ENCODE measurements around the gene TUBGCP5. TPM values are rescaled to one million over a fixed set of nuclear protein-coding genes. Genes with fewer than 3 reads are reported as not detected.
"Not testable (repeated sequence)": the region's sequence is repeated elsewhere in the genome, so short reads cannot be mapped to it uniquely, and the experiment has no call there.

Gene TUBGCP5
- polyA plus RNA-seq, 1 donor from 2014 or later, result 23.3 TPM

DNA sequence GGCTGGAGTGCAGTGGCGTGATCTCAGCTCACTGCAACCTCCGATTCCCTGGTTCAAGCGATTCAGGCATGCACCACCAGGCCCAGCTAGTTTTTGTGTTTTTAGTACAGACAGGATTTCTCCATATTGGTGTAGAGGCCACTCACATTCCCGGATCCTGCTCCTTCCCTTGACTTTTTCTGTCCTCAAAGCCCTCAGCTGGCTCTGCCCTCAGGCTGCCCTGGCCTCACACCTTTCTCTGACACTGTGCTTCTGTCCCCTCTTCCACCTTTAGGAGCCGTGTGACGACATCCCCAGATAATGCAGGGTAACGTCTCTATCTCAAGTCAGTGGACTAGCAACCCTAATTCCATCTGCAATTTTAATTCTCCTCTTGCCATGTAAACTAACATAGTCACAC, 50.6 kb downstream of the TUBGCP5 start:
- no peak for TF ChIP-seq POLR2AphosphoS5 (IDR thresholded peaks at IDR 0.05)
- TF ChIP-seq TAF1 (IDR thresholded peaks at IDR 0.05; ENCODE audit: low read depth), result no peak
- no peak for TF ChIP-seq SMC3 (conservative IDR thresholded peaks at IDR 0.05; ENCODE audit: poor library complexity)
- TF ChIP-seq EZH2 (IDR thresholded peaks at IDR 0.05; ENCODE audit: borderline replicate concordance, insufficient read depth, low read length, poor library complexity, severe bottlenecking), result no peak
- TF ChIP-seq RAD21 (conservative IDR thresholded peaks at IDR 0.05), result no peak
- no peak for TF ChIP-seq EP300 (conservative IDR thresholded peaks at IDR 0.05; ENCODE audit: poor library complexity, severe bottlenecking)
- TF ChIP-seq, protein P1, sequence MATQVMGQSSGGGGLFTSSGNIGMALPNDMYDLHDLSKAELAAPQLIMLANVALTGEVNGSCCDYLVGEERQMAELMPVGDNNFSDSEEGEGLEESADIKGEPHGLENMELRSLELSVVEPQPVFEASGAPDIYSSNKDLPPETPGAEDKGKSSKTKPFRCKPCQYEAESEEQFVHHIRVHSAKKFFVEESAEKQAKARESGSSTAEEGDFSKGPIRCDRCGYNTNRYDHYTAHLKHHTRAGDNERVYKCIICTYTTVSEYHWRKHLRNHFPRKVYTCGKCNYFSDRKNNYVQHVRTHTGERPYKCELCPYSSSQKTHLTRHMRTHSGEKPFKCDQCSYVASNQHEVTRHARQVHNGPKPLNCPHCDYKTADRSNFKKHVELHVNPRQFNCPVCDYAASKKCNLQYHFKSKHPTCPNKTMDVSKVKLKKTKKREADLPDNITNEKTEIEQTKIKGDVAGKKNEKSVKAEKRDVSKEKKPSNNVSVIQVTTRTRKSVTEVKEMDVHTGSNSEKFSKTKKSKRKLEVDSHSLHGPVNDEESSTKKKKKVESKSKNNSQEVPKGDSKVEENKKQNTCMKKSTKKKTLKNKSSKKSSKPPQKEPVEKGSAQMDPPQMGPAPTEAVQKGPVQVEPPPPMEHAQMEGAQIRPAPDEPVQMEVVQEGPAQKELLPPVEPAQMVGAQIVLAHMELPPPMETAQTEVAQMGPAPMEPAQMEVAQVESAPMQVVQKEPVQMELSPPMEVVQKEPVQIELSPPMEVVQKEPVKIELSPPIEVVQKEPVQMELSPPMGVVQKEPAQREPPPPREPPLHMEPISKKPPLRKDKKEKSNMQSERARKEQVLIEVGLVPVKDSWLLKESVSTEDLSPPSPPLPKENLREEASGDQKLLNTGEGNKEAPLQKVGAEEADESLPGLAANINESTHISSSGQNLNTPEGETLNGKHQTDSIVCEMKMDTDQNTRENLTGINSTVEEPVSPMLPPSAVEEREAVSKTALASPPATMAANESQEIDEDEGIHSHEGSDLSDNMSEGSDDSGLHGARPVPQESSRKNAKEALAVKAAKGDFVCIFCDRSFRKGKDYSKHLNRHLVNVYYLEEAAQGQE (IDR thresholded peaks at IDR 0.05; ENCODE audit: borderline replicate concordance), result no peak
- no peak for TF ChIP-seq MXI1 (conservative IDR thresholded peaks at IDR 0.05; ENCODE audit: poor library complexity, severe bottlenecking)
- TF ChIP-seq, protein P2, sequence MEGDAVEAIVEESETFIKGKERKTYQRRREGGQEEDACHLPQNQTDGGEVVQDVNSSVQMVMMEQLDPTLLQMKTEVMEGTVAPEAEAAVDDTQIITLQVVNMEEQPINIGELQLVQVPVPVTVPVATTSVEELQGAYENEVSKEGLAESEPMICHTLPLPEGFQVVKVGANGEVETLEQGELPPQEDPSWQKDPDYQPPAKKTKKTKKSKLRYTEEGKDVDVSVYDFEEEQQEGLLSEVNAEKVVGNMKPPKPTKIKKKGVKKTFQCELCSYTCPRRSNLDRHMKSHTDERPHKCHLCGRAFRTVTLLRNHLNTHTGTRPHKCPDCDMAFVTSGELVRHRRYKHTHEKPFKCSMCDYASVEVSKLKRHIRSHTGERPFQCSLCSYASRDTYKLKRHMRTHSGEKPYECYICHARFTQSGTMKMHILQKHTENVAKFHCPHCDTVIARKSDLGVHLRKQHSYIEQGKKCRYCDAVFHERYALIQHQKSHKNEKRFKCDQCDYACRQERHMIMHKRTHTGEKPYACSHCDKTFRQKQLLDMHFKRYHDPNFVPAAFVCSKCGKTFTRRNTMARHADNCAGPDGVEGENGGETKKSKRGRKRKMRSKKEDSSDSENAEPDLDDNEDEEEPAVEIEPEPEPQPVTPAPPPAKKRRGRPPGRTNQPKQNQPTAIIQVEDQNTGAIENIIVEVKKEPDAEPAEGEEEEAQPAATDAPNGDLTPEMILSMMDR (IDR thresholded peaks at IDR 0.05; ENCODE audit: poor library complexity, severe bottlenecking), result no peak
- no peaks in the 10 kb centered on the region for H3K9me3 ChIP-seq (ENCODE audit: low read length)
- no peak overlapping the region for H2AFZ ChIP-seq (ENCODE audit: low read depth, low read length)
- no peaks in the 10 kb centered on the region for H3K36me3 ChIP-seq (ENCODE audit: insufficient read depth, low read length)
- no peak overlapping the region for H3K4me3 ChIP-seq (ENCODE audit: low read length)
- H3F3A ChIP-seq (ENCODE audit: insufficient read depth, low read length, poor library complexity, severe bottlenecking), result no peaks in the 10 kb centered on the region
- H3K9ac ChIP-seq (ENCODE audit: low read length), result no peak overlapping the region
- H3K79me2 ChIP-seq (replicated peaks; ENCODE audit: insufficient read depth, low read length), result no peaks in the 10 kb centered on the region
- H3K27me3 ChIP-seq (ENCODE audit: insufficient read depth, low read depth, low read length), result no peaks in the 10 kb centered on the region
- no peaks in the 10 kb centered on the region for H4K20me1 ChIP-seq (ENCODE audit: insufficient read depth)
- H3K4me2 ChIP-seq (ENCODE audit: low read length), result no peak overlapping the region
- no peak overlapping the region for H3K27ac ChIP-seq (ENCODE audit: low read length)
- H3K9me2 ChIP-seq (ENCODE audit: insufficient read depth, low read length), result no peaks in the 10 kb centered on the region

DNA sequence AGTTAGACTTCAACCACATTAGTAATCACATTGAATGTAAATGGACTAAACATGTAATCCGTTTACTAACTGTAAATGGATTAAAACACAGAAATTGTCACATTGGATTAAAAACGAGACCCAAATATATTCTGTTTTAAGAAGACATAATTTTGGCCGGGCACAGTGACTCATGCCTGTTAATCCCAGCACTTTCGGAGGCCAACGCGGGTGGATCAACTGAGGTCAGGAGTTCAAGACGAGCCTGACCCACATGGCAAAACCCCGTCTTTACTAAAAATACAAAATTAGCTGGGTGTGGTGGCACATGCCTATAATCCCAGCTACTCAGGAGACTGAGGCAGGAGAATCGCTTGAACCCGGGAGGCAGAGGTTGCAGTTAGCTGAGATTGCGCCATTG, 57.4 kb downstream of the TUBGCP5 start:
- H3K27ac ChIP-seq (ENCODE audit: low read length); H2AFZ ChIP-seq (ENCODE audit: low read depth, low read length); H3K9ac ChIP-seq (ENCODE audit: low read length); H3K4me2 ChIP-seq (ENCODE audit: low read length); H3K9me3 ChIP-seq (ENCODE audit: low read length); H3K36me3 ChIP-seq (ENCODE audit: insufficient read depth, low read length); H3K9me2 ChIP-seq (ENCODE audit: insufficient read depth, low read length); H3F3A ChIP-seq (ENCODE audit: insufficient read depth, low read length, poor library complexity, severe bottlenecking); H3K4me3 ChIP-seq (ENCODE audit: low read length); H4K20me1 ChIP-seq (ENCODE audit: insufficient read depth): not testable (repeated sequence)
- H3K27me3 ChIP-seq (ENCODE audit: insufficient read depth, low read depth, low read length), result peaks cover 21% of the 10 kb centered on the region
- peaks cover 10% of the 10 kb centered on the region for H3K79me2 ChIP-seq (replicated peaks; ENCODE audit: insufficient read depth, low read length)
